Activated CD4-positive, alpha-beta T cell treated with anti-CD3 and anti-CD28 coated beads, Interleukin-2, amount 10 ng/mL, durations not matched to agents 24 days and 14 days (primary cell): ENCODE data around the gene TAC3. TPM values are rescaled to one million over a fixed set of nuclear protein-coding genes. Genes with fewer than 3 reads are reported as not detected.
"Not testable (repeated sequence)": the region's sequence is repeated elsewhere in the genome, so short reads cannot be mapped to it uniquely, and the experiment has no call there.

Experiments used
- DNase-seq: peaks from one replicate; pipeline ENCODE4 v3.0.0; 2022
- H3K27ac Mint-ChIP-seq: one replicate; pipeline ENCODE4 v1.8.0; 2022; ENCODE audit warnings: mild to moderate bottlenecking, mixed read lengths
- H3K27me3 Mint-ChIP-seq: one replicate; pipeline ENCODE4 v1.8.0; 2022; ENCODE audit warnings: mixed read lengths
- H3K36me3 Mint-ChIP-seq: one replicate; pipeline ENCODE4 v1.8.0; 2022; ENCODE audit warnings: low read depth, mild to moderate bottlenecking, mixed read lengths
- H3K4me1 Mint-ChIP-seq: one replicate; pipeline ENCODE4 v1.8.0; 2021; ENCODE audit warnings: mixed read lengths
- H3K4me3 Mint-ChIP-seq: one replicate; pipeline ENCODE4 v1.8.0; 2022; ENCODE audit warnings: mild to moderate bottlenecking, moderate library complexity, mixed read lengths
- H3K9me3 Mint-ChIP-seq: one replicate; pipeline ENCODE4 v1.8.0; 2021; ENCODE audit warnings: mixed read lengths
- intact Hi-C: fragments of 100-400 bp; cut with micrococcal nuclease; formaldehyde crosslinking; loops from one replicate; pipeline ENCODE4 v1.15.1; 2023
- total RNA-seq: library from RNA; stranded (reverse); gene quantifications from 2 replicates; pipeline ENCODE4 v1.2.3, GENCODE V29; 2022

TAC3 gene
- total RNA-seq, 1 donor from 2014 or later, result not detected

GRCh38 chr12:56980268-56980667 lies 36.1 kb downstream of the TAC3 start:
- Mint-ChIP-seq H3K27me3 (peaks cover under 1% of the 10 kb centered on the region), H3K36me3 (no peaks in the 10 kb centered on the region), H3K4me1 (no peaks in the 10 kb centered on the region), H3K27ac (no peak overlapping the region), H3K9me3 (no peaks in the 10 kb centered on the region), H3K4me3 (no peak overlapping the region)
- no peak for DNase-seq
- intact Hi-C loops, result no loop called here

- H3K9me3 Mint-ChIP-seq, result no peaks in the 10 kb centered on the region
- H3K4me3 Mint-ChIP-seq, result no peak overlapping the region
- intact Hi-C loops, result no loop called here
- H3K4me1 Mint-ChIP-seq, result no peaks in the 10 kb centered on the region
- peaks cover 2% of the 10 kb centered on the region for H3K27me3 Mint-ChIP-seq
- no peak for DNase-seq
- H3K36me3 Mint-ChIP-seq, result no peaks in the 10 kb centered on the region
- no peak overlapping the region for H3K27ac Mint-ChIP-seq
These were observed 36.7 kb downstream of the TAC3 start for GRCh38 chr12:56979628-56980027.

GRCh38 chr12:56978397-56979138 lies 37.8 kb downstream of the TAC3 start:
- intact Hi-C loops, result no loop called here
- peak; percentile 51 for DNase-seq
- Mint-ChIP-seq H3K27ac (no peak overlapping the region), H3K9me3 (no peaks in the 10 kb centered on the region), H3K4me3 (no peak overlapping the region), H3K27me3 (peaks cover 2% of the 10 kb centered on the region), H3K36me3 (no peaks in the 10 kb centered on the region), H3K4me1 (no peaks in the 10 kb centered on the region)

GRCh38 chr12:56977361-56977760 lies 39.0 kb downstream of the TAC3 start:
- H3K4me1 Mint-ChIP-seq, DNase-seq, H3K27me3 Mint-ChIP-seq, H3K9me3 Mint-ChIP-seq, intact Hi-C loops, H3K36me3 Mint-ChIP-seq, H3K27ac Mint-ChIP-seq, H3K4me3 Mint-ChIP-seq: not testable (repeated sequence)

GRCh38 chr12:56974224-56974623 lies 42.1 kb downstream of the TAC3 start:
- H3K36me3 Mint-ChIP-seq, H3K4me1 Mint-ChIP-seq, DNase-seq, H3K9me3 Mint-ChIP-seq, H3K27ac Mint-ChIP-seq, intact Hi-C loops, H3K4me3 Mint-ChIP-seq: not testable (repeated sequence)
- H3K27me3 Mint-ChIP-seq, result peaks cover 19% of the 10 kb centered on the region

- intact Hi-C loops, H3K27ac Mint-ChIP-seq, H3K36me3 Mint-ChIP-seq, H3K9me3 Mint-ChIP-seq, H3K4me3 Mint-ChIP-seq, H3K4me1 Mint-ChIP-seq, DNase-seq: not testable (repeated sequence)
- H3K27me3 Mint-ChIP-seq, result peaks cover 16% of the 10 kb centered on the region
These were observed 47.4 kb downstream of the TAC3 start for GRCh38 chr12:56968910-56969309.

- H3K27ac Mint-ChIP-seq, DNase-seq, H3K36me3 Mint-ChIP-seq, H3K4me3 Mint-ChIP-seq, H3K4me1 Mint-ChIP-seq, intact Hi-C loops, H3K9me3 Mint-ChIP-seq: not testable (repeated sequence)
- H3K27me3 Mint-ChIP-seq, result peaks cover 16% of the 10 kb centered on the region
These were observed 50.2 kb downstream of the TAC3 start for GRCh38 chr12:56965997-56966642.

- intact Hi-C loops, H3K36me3 Mint-ChIP-seq, H3K27ac Mint-ChIP-seq, H3K4me1 Mint-ChIP-seq, H3K9me3 Mint-ChIP-seq, DNase-seq, H3K4me3 Mint-ChIP-seq: not testable (repeated sequence)
- peaks cover 16% of the 10 kb centered on the region for H3K27me3 Mint-ChIP-seq
These were observed 51.2 kb downstream of the TAC3 start for GRCh38 chr12:56965124-56965523.

GRCh38 chr12:56963557-56963956 lies 52.8 kb downstream of the TAC3 start:
- H3K9me3 Mint-ChIP-seq, H3K36me3 Mint-ChIP-seq, H3K4me1 Mint-ChIP-seq, H3K4me3 Mint-ChIP-seq, H3K27ac Mint-ChIP-seq, DNase-seq, intact Hi-C loops: not testable (repeated sequence)
- peaks cover 17% of the 10 kb centered on the region for H3K27me3 Mint-ChIP-seq

- H3K27me3 Mint-ChIP-seq, result peaks cover 17% of the 10 kb centered on the region
- H3K36me3 Mint-ChIP-seq, H3K9me3 Mint-ChIP-seq, H3K4me1 Mint-ChIP-seq, H3K27ac Mint-ChIP-seq, intact Hi-C loops, H3K4me3 Mint-ChIP-seq, DNase-seq: not testable (repeated sequence)
These were observed 54.1 kb downstream of the TAC3 start for GRCh38 chr12:56962247-56962646.

Other genes starting within 250 kb of the TAC3 start
- not detected in 2 replicates for gene SDR9C7, start 82.1 kb downstream of the TAC3 start, total RNA-seq
- gene RDH16, start 58.9 kb downstream of the TAC3 start, total RNA-seq, result 0.38 and 0.42 TPM in 2 replicates
- gene ZBTB39, start 10.0 kb downstream of the TAC3 start, total RNA-seq, result 11.0 TPM in 2 replicates
- gene MYO1A, start 33.6 kb upstream of the TAC3 start, total RNA-seq, result 1.7 TPM in 2 replicates
- 77.0 and 80.6 TPM in 2 replicates for gene NEMP1, start 62.3 kb upstream of the TAC3 start, total RNA-seq
- gene NAB2, start 72.6 kb upstream of the TAC3 start, total RNA-seq, result 70.5 and 76.7 TPM in 2 replicates
- 304 and 319 TPM in 2 replicates for gene STAT6, start 94.8 kb upstream of the TAC3 start, total RNA-seq
- 0.28 and 0.93 TPM in 2 replicates for gene LRP1, start 112.0 kb upstream of the TAC3 start, total RNA-seq
- not detected in 2 replicates for gene LRP1-AS, start 131.1 kb upstream of the TAC3 start, total RNA-seq
- gene NXPH4, start 200.3 kb upstream of the TAC3 start, total RNA-seq, result 0.47 and 0.73 TPM in 2 replicates
- 297 and 310 TPM in 2 replicates for gene SHMT2, start 213.2 kb upstream of the TAC3 start, total RNA-seq
- 4.9 and 5.5 TPM in 2 replicates for gene STAC3, start 234.7 kb upstream of the TAC3 start, total RNA-seq